Measurements from ENCODE around the gene CSNK1D. TPM values are rescaled to one million over a fixed set of nuclear protein-coding genes. Genes with fewer than 3 reads are reported as not detected.

Gene CSNK1D
- total RNA-seq, 2 donors from 2014 or later, result 166 to 170 TPM

DNA sequence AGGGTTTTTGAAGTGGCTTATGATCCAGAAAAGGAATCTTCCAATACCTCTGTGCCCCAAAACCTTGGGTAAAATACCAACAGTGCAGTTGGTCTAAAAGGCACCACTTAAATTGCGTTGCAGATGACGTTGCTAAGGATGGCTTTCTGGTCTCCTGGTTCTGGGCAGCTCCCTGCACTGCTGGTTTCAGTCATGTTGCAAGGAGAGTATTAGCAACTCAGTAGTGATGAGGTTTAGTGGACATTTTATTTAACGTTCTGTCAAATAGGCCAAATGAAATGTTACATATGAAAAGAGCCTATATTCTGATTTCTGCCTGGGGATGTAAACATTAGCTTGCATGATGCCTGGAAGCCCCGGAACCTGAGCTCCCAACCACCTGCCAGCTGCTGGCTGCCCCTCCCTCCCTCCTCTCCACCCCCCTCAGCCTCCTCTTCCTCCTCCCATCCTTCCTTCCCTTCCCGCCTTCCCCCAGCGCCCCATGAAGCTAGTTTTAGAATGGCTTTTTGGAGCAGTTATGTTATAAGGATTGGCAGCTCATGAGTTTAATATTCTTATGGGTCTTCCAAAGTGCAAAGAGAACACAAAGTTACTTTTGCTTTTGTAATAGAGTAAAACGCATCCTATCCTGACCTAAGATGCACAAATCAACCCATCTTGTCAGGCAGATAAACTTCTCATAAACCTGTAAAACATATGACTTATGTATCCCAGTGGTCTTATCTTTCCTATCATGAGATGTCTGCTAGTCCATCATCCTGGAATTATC is 23.2 kb upstream of the CSNK1D start:
- H3K36me3 Mint-ChIP-seq (ENCODE audit: insufficient read depth in 2 of 2), result peaks cover 6% of the 10 kb centered on the region in 2 donors
- H3K4me1 Mint-ChIP-seq (ENCODE audit: low read depth), result peaks cover 83% of the 10 kb centered on the region
- H3K9me3 Mint-ChIP-seq, result no peaks in the 10 kb centered on the region
- H3K4me3 Mint-ChIP-seq, result peak overlapping the region; percentile 98 to 99
- ATAC-seq (replicated peaks in 1 of 2), result no peak
- no peaks in the 10 kb centered on the region for H3K27me3 Mint-ChIP-seq (ENCODE audit: low read depth)
- H3K27ac Mint-ChIP-seq, result peak overlapping the region; percentile 90
- no peak for DNase-seq

DNA sequence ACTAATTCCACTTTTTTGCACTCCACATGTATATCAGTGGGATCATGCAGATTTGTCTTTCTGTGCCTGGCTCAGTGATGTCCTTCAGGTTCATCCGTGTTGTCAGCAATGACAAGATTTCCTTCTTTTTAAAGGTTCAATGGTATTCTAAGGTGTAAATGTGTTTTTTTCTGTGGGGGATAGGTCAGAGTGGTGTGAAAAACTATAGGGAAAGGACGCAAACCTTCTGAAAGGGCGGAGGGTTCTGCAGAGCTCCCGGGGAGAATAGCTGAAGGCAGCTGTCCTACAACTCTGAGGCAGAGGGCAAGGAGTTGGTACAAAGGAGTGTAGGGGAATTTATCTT is 21.9 kb upstream of the CSNK1D start:
- ATAC-seq (replicated peaks in 1 of 2) (no peak), DNase-seq (no peak)
- Mint-ChIP-seq H3K9me3 (no peaks in the 10 kb centered on the region), H3K4me1 (ENCODE audit: low read depth) (peaks cover 77% of the 10 kb centered on the region), H3K27ac (peak overlapping the region; percentile 16), H3K27me3 (ENCODE audit: low read depth) (no peaks in the 10 kb centered on the region), H3K4me3 (peak overlapping the region; percentile 2 to 50), H3K36me3 (ENCODE audit: insufficient read depth in 2 of 2) (peaks cover 6% of the 10 kb centered on the region in 2 donors)

DNA sequence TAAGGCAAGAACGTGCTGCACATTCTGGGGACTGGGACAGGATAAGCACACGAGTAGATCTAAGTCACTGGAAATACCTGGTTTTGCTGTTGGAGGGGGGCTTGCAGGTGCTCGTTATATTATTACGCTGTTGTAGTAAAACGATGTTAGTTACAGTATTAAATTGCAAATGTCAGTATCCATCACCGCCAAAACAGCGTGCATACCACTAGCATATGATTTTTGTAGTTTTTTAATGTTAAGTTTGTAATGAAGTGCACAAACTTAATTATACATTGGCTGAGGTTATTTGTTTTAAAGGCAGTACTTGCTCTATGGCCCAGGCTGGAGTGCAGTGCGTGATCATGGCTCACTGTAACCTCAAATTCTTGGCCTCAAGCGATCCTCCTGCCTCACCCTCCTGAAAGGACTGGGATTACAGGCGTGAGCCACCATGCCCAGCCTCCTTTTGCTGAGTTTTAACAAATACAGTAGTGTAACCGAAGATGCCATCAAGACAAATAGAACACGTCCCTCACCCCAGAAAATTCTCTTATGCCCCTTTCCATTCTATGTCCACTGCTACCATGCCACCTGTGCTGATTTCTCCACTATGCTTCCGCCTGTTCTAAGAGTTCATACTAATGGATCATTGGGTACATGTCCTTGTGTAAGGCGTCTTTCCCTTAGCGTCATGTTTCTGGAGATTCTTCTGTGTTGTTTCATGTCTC is 20.7 kb upstream of the CSNK1D start:
- Mint-ChIP-seq H3K27me3 (ENCODE audit: low read depth) (no peaks in the 10 kb centered on the region), H3K4me1 (ENCODE audit: low read depth) (peaks cover 71% of the 10 kb centered on the region), H3K4me3 (peak overlapping the region; percentile 67 to 86), H3K9me3 (no peaks in the 10 kb centered on the region), H3K36me3 (ENCODE audit: insufficient read depth in 2 of 2) (peaks cover 3 to 4% of the 10 kb centered on the region in 2 donors), H3K27ac (peak overlapping the region; percentile 26)
- ATAC-seq (replicated peaks in 1 of 2), result no peak
- DNase-seq, result no peak

DNA sequence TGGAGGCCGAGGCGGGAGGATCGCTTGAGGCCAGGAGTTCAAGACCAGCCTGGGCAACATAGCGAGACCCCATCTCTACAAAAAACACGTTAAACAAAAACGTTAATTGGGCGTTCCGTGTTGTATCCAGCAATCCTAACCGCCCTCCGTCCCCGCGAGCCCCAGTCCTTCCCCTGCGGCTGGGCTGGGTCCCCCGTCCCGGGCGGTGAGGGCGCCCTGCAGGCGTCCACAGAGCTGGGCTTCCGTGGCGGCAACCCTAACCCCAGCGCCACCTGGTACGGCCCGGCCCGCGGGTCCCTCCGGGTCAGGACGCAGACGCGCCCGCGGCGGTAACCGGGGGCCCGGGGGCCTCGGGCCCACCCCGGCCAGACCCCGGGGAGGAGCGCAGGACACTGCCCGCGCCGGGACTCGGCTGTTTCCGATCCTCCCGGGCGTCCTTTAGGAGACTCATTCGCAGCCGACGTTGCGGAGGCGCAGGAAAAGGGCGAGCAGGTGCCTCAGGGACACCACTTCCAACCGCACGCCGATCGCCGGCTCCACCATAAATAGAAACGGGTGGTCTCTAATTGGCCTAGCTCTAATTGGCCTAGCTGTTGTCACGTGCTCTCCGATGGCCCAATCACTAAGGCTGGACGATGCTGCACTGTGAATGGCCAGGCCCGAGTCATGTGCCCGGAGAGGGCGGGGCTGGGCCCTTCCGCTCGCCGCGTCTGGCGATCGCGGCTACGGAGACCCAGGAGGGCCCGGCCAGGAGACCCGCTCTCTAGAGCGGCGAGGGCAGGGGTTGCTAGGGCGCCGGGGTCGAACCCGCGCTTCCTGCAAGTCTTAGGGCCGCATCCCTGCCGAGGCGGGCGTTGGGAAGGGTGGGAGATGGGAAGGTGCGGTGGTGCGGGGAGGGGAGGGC is 19.0 kb upstream of the CSNK1D start:
- peaks cover 69% of the 10 kb centered on the region for H3K4me1 Mint-ChIP-seq (ENCODE audit: low read depth)
- peak overlapping the region; percentile 32 for H3K27ac Mint-ChIP-seq
- peaks cover 3% of the 10 kb centered on the region in 2 donors for H3K36me3 Mint-ChIP-seq (ENCODE audit: insufficient read depth in 2 of 2)
- DNase-seq (peak; percentile 95 to 96), ATAC-seq (replicated peaks in 1 of 2) (peak; percentile 86 to 87)
- H3K9me3 Mint-ChIP-seq, result no peaks in the 10 kb centered on the region
- H3K4me3 Mint-ChIP-seq, result peak overlapping the region; percentile 84 to 85
- no peaks in the 10 kb centered on the region for H3K27me3 Mint-ChIP-seq (ENCODE audit: low read depth)

DNA sequence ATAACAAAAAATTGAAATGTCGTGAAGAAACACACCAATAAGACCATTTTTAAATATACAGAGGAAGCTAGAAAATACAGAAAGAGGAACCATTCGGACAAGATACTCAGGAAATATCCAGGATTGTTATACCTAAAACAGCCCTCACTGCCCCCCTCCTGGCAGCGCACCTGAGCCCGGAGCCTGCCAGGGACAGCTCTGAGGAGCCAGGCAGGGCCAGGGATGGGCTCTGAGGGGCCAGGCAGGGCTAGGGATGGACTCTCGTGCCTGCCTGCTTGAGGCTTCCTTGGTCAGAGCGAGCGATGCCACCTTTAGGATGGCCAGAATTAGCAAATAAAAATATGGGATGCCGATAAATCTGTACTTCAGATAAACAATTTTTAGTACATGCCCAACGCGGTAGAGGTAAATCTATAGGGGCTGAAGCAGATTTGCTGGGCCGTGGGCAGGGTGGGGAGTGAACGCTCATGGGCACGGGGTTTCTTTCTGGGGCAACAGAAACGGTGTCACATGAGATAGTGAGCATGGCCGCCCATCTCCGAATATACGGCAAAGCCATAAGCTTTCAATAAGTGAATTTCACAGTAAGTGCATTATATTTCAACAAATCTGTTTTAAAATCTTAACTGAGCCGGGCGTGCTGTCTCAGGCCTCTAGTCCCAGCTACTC is 18.2 kb upstream of the CSNK1D start:
- no peak for ATAC-seq (replicated peaks in 1 of 2)
- peaks cover 67% of the 10 kb centered on the region for H3K4me1 Mint-ChIP-seq (ENCODE audit: low read depth)
- H3K27me3 Mint-ChIP-seq (ENCODE audit: low read depth), result no peaks in the 10 kb centered on the region
- peak overlapping the region; percentile 84 to 85 for H3K4me3 Mint-ChIP-seq
- DNase-seq, result no peak
- no peaks in the 10 kb centered on the region for H3K9me3 Mint-ChIP-seq
- peak overlapping the region; percentile 77 for H3K27ac Mint-ChIP-seq
- peaks cover 3% of the 10 kb centered on the region in 2 donors for H3K36me3 Mint-ChIP-seq (ENCODE audit: insufficient read depth in 2 of 2)

DNA sequence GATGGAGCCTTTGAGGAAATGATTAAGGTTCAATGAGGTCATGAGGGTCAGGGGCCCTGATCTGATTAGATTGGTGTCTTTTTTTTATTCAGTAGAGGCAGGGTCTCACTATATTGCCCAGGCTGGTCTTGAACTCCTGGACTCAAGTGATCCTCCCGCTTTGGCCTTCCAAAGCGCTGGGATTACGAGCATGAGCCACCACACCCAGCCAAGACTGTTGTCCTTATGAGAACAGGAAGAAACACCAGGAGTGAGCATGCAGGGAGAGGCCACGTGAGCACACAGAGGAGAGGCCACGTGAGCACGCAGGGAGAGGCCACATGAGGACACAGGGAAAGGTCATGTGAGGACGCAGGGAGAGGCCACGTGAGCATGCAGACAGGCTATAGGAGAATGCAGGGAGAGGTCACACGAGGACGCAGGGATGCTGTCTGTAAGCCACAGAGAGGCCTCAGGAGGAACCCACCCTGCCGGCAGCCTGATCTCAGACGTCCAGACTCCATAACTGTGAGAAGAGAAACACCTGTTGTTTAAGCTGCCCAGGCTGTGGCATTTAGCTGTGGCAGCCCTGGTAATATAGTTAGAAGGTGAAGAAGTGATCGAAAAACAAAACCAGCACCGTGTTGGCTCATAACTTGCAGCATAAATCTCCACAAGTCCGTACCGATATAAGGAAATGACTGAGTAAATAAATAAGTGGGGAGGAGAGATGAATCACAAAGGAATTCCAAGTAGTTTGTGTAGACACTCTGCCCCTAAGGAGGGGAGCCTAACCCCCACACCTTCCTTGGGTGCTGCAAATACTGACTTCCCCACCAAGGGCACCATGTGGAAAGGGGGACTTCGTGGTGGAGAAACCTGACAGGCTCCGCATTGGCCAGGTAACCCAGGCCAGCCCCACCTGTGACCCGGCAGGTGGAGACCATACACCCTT is 14.6 kb upstream of the CSNK1D start:
- H3K4me3 Mint-ChIP-seq, result peak overlapping the region in 1 of 2 donors; percentile 3
- DNase-seq (no peak), ATAC-seq (replicated peaks in 1 of 2) (no peak)
- no peaks in the 10 kb centered on the region for H3K27me3 Mint-ChIP-seq (ENCODE audit: low read depth)
- H3K9me3 Mint-ChIP-seq, result no peaks in the 10 kb centered on the region
- H3K4me1 Mint-ChIP-seq (ENCODE audit: low read depth), result peaks cover 45% of the 10 kb centered on the region
- no peak overlapping the region for H3K27ac Mint-ChIP-seq
- H3K36me3 Mint-ChIP-seq (ENCODE audit: insufficient read depth in 2 of 2), result no peaks in the 10 kb centered on the region

DNA sequence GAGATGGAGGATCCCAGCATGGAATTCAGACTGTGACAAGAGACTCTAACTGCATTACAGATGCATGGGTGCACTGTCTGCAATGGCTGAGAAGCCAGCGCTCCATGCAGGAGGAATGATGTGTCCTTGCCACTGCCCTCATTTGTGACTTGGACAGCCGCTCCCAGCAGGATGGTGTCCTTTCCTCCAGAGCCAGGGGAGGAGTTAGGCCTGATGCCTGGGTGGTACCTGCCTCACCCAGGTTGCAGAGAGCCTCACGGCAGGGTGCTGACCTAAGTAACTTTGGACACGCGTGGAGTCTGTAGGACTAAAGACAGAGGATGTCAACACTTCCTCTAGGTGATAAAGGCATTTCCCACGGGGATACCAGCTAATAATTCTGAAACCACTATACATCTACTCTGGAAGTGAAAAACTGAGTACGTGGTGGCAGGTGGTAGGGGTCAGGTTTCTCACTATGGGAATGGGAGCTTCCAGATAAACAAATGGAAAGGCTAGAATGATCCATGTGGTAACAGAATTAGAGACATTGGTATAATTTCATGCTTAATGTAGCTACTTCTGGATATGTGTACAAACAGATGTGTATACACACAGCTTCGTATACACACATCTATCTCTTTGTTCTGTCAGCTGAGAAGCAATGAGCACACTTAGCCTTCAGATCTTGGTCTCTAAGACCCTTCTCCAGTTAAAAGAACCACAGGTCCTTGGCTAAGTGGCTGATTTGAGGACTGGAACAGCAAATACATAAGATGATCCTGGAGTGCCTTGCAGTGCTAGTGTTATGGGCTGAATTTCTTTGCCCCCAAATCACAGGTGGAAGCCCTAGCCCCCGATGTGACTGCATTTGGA is 13.7 kb upstream of the CSNK1D start:
- no peaks in the 10 kb centered on the region for H3K36me3 Mint-ChIP-seq (ENCODE audit: insufficient read depth in 2 of 2)
- H3K27me3 Mint-ChIP-seq (ENCODE audit: low read depth), result no peaks in the 10 kb centered on the region
- ATAC-seq (replicated peaks in 1 of 2) (no peak), DNase-seq (no peak)
- peaks cover 51% of the 10 kb centered on the region for H3K4me1 Mint-ChIP-seq (ENCODE audit: low read depth)
- no peaks in the 10 kb centered on the region for H3K9me3 Mint-ChIP-seq
- H3K4me3 Mint-ChIP-seq, result no peak overlapping the region
- H3K27ac Mint-ChIP-seq, result no peak overlapping the region

DNA sequence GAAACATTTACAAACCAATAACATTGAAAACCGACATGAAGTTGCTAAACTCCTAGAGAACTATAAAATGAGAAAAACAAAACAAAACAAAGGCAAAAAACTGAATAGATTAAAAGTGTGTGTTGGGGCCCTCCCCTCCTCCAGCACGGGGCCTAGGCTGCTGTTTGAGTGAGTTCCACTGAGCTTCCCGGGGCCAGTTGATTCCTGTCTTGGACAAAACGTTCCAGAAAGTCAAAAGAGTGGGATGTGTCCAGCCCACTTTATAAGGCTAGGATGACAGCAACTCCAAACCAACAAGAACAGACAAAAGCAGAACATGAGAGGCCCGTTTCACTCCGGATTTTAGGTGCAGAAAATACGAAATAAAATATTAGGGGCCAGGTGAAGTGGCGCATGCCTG is 11.6 kb upstream of the CSNK1D start:
- no peak for ATAC-seq (replicated peaks in 1 of 2)

DNA sequence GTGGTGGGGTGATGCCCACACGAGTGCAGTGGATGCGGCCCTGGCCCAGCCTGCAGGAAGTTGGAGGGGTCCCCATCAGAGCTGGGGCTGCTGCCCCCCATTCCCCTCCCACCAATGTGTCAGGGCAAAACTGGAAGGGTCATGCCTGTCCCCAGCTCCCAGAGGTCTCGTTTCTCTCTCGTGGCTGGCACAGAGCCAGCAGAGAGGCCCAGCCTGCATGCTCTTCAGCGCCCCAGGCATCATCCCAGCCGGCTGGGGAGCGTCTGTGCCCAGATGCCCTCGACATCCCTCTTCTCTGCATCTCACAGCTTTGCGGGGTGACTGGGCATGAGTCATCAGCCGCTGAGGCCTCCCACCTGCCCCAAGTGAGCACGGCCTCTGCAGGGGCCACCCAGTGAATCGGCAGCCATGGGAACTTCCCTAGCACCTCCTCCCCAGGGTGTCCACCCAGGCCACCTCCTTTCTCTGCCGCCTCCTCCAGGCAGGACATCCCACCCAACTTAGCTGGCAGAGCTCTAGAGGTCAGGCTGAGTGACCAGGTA is 9.8 kb upstream of the CSNK1D start:
- Mint-ChIP-seq H3K4me3 (peak overlapping the region; percentile 73 to 76), H3K27me3 (ENCODE audit: low read depth) (no peaks in the 10 kb centered on the region), H3K27ac (no peak overlapping the region), H3K36me3 (ENCODE audit: insufficient read depth in 2 of 2) (no peaks in the 10 kb centered on the region), H3K9me3 (no peaks in the 10 kb centered on the region), H3K4me1 (ENCODE audit: low read depth) (peaks cover 37% of the 10 kb centered on the region)
- peak; percentile 78 to 81 for DNase-seq
- ATAC-seq (replicated peaks in 1 of 2), result peak; percentile 85 to 86

More for the DNA sequence above, 11.6 kb upstream of the CSNK1D start:
- Mint-ChIP-seq H3K4me3 (no peak overlapping the region), H3K36me3 (ENCODE audit: insufficient read depth in 2 of 2) (no peaks in the 10 kb centered on the region), H3K9me3 (no peaks in the 10 kb centered on the region), H3K27ac (no peak overlapping the region), H3K4me1 (ENCODE audit: low read depth) (peaks cover 50% of the 10 kb centered on the region), H3K27me3 (ENCODE audit: low read depth) (no peaks in the 10 kb centered on the region)
- DNase-seq, result no peak

DNA sequence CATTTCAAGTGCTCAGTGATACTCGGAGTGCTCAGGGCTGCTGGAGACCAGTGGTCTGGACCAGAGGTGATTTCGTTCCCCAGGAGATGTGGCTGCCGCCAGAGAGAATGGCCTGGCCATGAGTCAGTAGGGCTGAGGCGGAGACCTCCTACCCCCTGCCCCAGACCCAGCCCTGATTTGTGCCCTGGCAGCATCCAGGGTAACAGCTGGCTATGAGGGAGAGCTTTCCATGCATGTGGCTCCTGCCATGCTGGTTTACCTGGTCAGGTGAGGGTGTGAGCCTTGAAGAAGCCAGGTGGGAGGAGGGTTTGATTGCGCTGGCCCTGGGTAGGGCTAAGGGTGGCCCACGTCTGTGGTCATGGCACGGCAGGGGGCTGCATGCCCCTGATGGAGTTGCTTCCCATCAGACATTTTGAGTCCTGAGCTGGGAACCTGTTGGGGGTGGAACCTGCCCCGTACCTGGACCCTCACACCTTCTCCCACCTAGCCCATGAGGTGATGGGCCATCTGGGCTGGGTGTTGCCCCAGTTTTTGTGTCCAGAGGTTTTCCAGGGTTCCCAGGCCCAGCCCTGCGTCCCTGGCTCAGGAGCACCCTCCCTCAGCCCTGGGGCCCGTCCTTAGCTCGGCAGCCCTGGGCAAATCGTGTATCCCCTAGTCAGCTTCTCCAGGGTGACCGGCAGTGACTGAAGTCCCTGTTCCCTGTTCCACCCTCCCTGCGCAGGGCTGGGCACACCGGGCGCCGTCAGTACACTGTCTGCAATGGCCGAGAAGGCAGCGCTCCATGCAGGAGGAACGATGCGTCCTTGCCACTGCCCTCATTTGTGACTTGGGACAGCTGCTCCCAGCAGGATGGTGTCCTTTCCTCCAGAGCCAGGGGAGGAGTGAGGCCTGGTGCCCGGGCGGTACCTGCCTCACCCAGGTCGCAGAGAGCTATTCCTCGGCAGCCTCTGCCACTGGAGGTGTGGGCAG is 9.0 kb upstream of the CSNK1D start:
- Mint-ChIP-seq H3K4me3 (peak overlapping the region; percentile 29 to 73), H3K4me1 (ENCODE audit: low read depth) (peaks cover 29% of the 10 kb centered on the region), H3K27me3 (ENCODE audit: low read depth) (no peaks in the 10 kb centered on the region), H3K36me3 (ENCODE audit: insufficient read depth in 2 of 2) (no peaks in the 10 kb centered on the region), H3K9me3 (no peaks in the 10 kb centered on the region), H3K27ac (no peak overlapping the region)
- DNase-seq (no peak), ATAC-seq (replicated peaks in 1 of 2) (peak; percentile 37 to 49)

All from activated T-cell treated with anti-CD3 and anti-CD28 coated beads, Interleukin-2, amount 50 U/mL, for 72 hours (primary cell).